GM06990 (cell line): ENCODE measurements around the gene NMNAT2.

Source experiments
- DNase-seq: peaks from one replicate; pipeline ENCODE4 v3.0.0-alpha.2; 2011; ENCODE audit not compliant: insufficient read length; ENCODE audit errors: extremely low read depth
- H3K27me3 ChIP-seq: replicated peaks from 2 replicates; pipeline ENCODE4 v1.6.0; 2011; ENCODE audit warnings: low read length; ENCODE audit not compliant: control insufficient read depth, insufficient read depth
- H3K36me3 ChIP-seq: 2 replicates; pipeline ENCODE4 v1.5.1; 2011; ENCODE audit warnings: low read length; ENCODE audit not compliant: control insufficient read depth, insufficient read depth
- H3K4me3 ChIP-seq: replicated peaks from 2 replicates; pipeline ENCODE4 v1.5.1; 2011; ENCODE audit warnings: low read depth, mild to moderate bottlenecking, control low read depth, low read length
- TF ChIP-seq, protein P1 (sequence below): IDR thresholded peaks from 2 replicates; pipeline ENCODE4 v1.5.1; 2011; ENCODE audit warnings: low read length, control low read depth, mild to moderate bottlenecking, inconsistent platforms; ENCODE audit not compliant: insufficient read depth, poor library complexity, severe bottlenecking

Gene NMNAT2

DNA sequence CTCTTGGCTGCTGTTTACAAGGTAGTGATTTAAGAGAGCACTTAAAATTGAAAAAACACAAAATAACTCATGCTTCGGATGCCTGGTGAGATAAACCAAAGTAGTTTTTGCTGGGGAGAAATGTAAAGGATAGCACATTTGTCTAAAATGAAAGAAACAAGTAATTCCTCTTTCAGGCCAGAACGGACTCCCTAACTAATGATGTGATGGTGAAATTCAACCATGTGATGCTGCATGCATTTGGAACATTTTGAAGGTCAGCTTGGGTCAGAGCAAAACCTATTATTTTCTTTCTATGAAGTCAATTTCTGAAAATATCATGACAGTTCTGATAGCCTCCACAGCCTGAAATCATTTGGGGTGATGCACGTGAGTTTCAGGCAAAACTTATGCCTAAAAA lies 27.6 kb downstream of the NMNAT2 start:
- peaks cover 5% of the 10 kb centered on the region for H3K27me3 ChIP-seq
- no peak overlapping the region for H3K4me3 ChIP-seq
- DNase-seq, result no peak
- no peaks in the 10 kb centered on the region for H3K36me3 ChIP-seq
- TF ChIP-seq, protein P1, sequence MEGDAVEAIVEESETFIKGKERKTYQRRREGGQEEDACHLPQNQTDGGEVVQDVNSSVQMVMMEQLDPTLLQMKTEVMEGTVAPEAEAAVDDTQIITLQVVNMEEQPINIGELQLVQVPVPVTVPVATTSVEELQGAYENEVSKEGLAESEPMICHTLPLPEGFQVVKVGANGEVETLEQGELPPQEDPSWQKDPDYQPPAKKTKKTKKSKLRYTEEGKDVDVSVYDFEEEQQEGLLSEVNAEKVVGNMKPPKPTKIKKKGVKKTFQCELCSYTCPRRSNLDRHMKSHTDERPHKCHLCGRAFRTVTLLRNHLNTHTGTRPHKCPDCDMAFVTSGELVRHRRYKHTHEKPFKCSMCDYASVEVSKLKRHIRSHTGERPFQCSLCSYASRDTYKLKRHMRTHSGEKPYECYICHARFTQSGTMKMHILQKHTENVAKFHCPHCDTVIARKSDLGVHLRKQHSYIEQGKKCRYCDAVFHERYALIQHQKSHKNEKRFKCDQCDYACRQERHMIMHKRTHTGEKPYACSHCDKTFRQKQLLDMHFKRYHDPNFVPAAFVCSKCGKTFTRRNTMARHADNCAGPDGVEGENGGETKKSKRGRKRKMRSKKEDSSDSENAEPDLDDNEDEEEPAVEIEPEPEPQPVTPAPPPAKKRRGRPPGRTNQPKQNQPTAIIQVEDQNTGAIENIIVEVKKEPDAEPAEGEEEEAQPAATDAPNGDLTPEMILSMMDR, result no peak

DNA sequence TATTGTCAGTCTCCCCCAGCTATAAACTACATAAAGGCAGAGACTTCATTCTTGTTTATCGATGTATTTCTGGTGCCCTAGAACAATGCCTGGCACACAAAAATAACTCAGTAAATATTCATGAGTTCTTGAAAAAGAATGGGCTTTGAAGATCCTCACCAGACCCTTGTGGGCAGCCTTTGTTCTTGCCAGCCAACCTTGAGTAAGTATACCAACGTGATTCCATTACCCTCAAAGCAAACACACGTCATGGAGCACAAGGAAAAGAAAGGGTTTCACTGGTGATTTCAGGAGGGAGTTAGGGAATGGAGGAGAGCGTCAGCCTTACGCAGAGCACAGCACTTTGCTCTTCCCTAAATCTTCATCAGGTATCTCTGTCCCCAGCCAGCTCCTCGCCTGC lies 29.4 kb downstream of the NMNAT2 start:
- no peaks in the 10 kb centered on the region for H3K36me3 ChIP-seq

DNA sequence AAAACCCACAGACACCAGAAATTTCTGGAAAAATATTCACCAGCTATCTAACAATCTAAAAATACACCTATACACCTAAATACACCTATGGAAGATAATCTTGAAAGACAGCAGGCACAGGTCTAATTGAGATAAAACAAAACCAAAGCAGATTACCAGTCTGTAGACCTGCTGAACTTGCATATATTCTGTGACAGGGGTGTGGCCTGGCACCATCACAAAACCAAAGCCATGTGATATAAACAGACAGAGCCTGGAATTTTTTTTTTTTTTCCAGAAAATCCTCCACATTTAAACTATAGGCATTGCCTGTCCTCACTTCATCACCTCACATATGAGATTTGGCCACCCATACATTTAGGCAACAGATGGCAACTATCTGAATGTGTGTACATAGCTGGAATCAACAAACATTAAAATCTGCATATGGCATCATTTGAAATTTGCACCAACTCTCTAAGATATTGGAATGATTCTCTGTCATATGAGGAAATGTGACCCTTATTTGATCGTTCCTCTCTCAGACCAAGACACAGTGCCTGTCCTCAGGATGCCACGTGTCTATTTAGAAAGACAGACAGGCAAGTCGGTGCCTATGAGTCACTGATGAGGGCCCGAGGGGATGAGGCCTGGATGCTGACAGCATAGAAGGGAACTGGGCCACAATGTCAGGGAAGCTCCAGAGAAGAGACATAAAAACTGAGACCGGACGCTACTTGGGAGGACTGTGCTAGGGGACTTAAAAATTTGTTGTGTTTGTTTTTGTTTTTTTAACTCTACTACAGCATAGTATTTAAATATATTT lies 32.6 kb downstream of the NMNAT2 start:
- Histone ChIP-seq H3K4me3 (no peak overlapping the region), H3K27me3 (no peaks in the 10 kb centered on the region; the same call in none of the 2 replicates), H3K36me3 (no peaks in the 10 kb centered on the region)
- DNase-seq, result no peak
- TF ChIP-seq, protein P1, result no peak

More for the DNA sequence above, 29.4 kb downstream of the NMNAT2 start:
- Histone ChIP-seq H3K4me3 (no peak overlapping the region), H3K27me3 (peaks cover 1% of the 10 kb centered on the region)
- DNase-seq, result no peak
- TF ChIP-seq, protein P1, result no peak

DNA sequence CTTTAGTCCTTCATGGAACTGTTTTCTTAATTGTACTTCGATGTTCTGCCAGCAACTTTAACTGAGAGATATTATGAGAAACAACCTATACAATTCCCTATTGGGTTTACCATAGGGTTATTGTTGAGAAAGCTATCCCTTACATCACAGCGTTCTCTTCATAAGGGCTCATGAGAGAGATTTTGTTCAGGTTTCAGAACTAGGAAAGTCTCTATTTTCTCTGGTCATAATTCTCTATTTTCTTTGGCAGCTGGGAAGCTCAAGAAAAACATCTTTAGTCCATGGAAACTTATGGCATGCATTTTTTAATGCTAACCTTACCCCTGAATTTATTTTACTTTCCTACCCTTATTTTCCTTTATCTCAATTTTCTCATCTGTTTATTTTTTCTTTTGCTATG lies 38.2 kb downstream of the NMNAT2 start:
- no peaks in the 10 kb centered on the region; the same call in 1 of the 2 replicates for H3K27me3 ChIP-seq

DNA sequence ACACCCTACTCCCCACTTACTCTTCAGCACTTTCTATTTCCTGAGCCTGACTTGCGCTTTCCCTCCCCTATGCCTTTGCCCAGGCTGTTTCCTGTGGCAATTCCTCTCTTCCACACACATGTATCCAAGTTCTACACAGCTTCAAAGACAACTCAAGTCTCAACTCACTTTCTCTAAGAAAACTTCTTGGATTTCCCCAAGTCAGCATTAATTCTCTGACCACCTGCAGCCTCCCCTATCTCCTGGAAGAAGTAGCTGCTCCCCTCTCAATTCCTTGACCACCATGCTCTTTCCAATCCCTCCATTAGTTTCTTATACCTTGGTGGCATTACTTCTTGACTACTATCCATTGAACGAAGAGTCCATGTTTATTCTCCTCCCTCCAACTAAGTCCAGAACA lies 42.8 kb downstream of the NMNAT2 start:
- TF ChIP-seq, protein P1, result no peak

More for the DNA sequence above, 38.2 kb downstream of the NMNAT2 start:
- Histone ChIP-seq H3K36me3 (no peaks in the 10 kb centered on the region), H3K4me3 (no peak overlapping the region)
- TF ChIP-seq, protein P1, result no peak
- DNase-seq, result no peak

DNA sequence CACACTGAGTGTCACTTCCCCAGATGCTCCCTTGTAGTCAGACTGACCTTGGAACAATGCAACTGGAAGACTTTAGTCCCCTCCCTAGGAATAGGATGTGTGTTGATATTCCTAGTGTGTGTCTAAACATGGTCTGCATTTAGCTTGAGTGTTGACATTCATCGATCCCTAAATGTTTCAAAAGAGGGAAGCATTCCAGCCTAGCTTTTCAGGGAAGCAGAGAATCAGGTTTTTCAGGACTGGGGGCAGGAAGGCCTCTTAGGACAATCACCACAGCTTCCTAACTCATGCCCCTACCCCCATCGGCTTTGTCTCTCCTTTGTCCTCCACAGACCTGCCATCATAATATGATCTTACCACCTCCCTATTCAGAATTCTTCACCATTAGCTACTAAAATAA lies 43.4 kb downstream of the NMNAT2 start:
- Histone ChIP-seq H3K27me3 (no peaks in the 10 kb centered on the region), H3K36me3 (no peaks in the 10 kb centered on the region), H3K4me3 (no peak overlapping the region)
- DNase-seq, result no peak
- TF ChIP-seq, protein P1, result no peak

More for the DNA sequence above, 42.8 kb downstream of the NMNAT2 start:
- Histone ChIP-seq H3K4me3 (no peak overlapping the region), H3K36me3 (no peaks in the 10 kb centered on the region), H3K27me3 (no peaks in the 10 kb centered on the region)
- no peak for DNase-seq
